A673 (cell line): ENCODE results near the gene ADGRA1.

Source experiments
- EZH2 ChIP-seq: fragments of 200-600 bp; sonication (generic); IDR thresholded peaks from 2 replicates; pipeline ENCODE4 v1.6.1; 2017; ENCODE audit warnings: borderline replicate concordance, low read depth, mild to moderate bottlenecking, mixed read lengths, antibody characterized with exemption, low read length; ENCODE audit not compliant: poor library complexity, severe bottlenecking
- TF ChIP-seq, protein P1 (sequence below): fragments of 300-800, 200-600 bp; sonication (generic); conservative IDR thresholded peaks from 2 replicates; pipeline ENCODE4 v1.5.1; 2017; ENCODE audit warnings: low read depth, mild to moderate bottlenecking, antibody characterized with exemption, low read length, moderate library complexity, mixed read lengths

DNA sequence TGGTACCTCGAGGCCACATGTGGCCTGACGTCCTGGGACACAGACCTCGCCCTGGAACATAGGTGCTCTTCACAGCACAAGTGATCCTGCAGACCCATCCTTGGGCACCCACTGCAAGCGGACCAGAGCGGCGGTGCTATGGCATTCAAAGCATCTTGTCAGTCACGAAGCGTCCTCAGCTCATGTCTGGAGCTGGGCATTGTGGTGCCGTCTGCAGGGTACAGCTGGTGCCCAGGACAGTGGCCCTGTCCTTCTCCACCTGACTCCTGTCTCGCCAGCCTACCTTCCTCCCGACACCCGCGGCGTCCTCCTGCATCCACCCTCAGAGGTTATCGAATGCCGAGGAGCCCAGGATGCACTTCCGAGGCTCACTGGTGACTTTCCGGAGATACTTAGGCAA, 26.5 kb downstream of the ADGRA1 start:
- TF ChIP-seq EZH2, result no peak
- TF ChIP-seq, protein P1, sequence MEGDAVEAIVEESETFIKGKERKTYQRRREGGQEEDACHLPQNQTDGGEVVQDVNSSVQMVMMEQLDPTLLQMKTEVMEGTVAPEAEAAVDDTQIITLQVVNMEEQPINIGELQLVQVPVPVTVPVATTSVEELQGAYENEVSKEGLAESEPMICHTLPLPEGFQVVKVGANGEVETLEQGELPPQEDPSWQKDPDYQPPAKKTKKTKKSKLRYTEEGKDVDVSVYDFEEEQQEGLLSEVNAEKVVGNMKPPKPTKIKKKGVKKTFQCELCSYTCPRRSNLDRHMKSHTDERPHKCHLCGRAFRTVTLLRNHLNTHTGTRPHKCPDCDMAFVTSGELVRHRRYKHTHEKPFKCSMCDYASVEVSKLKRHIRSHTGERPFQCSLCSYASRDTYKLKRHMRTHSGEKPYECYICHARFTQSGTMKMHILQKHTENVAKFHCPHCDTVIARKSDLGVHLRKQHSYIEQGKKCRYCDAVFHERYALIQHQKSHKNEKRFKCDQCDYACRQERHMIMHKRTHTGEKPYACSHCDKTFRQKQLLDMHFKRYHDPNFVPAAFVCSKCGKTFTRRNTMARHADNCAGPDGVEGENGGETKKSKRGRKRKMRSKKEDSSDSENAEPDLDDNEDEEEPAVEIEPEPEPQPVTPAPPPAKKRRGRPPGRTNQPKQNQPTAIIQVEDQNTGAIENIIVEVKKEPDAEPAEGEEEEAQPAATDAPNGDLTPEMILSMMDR, result no peak
